Endothelial cell (in vitro differentiated cells): ENCODE results near the gene MROH7. TPM values are rescaled to one million over a fixed set of nuclear protein-coding genes. Genes with fewer than 3 reads are reported as not detected.

Experiments
- DNase-seq: peaks from one replicate; pipeline ENCODE4 v3.0.0; 2021; ENCODE audit warnings: low spot score
- H3K27ac Mint-ChIP-seq: one replicate; pipeline ENCODE4 v1.8.0; 2021; ENCODE audit warnings: mixed read lengths, inconsistent platforms; ENCODE audit not compliant: unreplicated experiment
- H3K27me3 Mint-ChIP-seq: one replicate; pipeline ENCODE4 v1.8.0; 2021; ENCODE audit warnings: mild to moderate bottlenecking, moderate library complexity, mixed read lengths, inconsistent platforms; ENCODE audit not compliant: unreplicated experiment
- H3K36me3 Mint-ChIP-seq: one replicate; pipeline ENCODE4 v1.8.0; 2021; ENCODE audit warnings: mild to moderate bottlenecking, low read depth, mixed read lengths, inconsistent platforms; ENCODE audit not compliant: unreplicated experiment
- H3K4me1 Mint-ChIP-seq: one replicate; pipeline ENCODE4 v1.8.0; 2021; ENCODE audit warnings: mild to moderate bottlenecking, mixed read lengths, inconsistent platforms; ENCODE audit not compliant: unreplicated experiment
- H3K4me3 Mint-ChIP-seq: one replicate; pipeline ENCODE4 v1.8.0; 2021; ENCODE audit warnings: mild to moderate bottlenecking, mixed read lengths, inconsistent platforms; ENCODE audit not compliant: unreplicated experiment
- H3K9me3 Mint-ChIP-seq: one replicate; pipeline ENCODE4 v1.8.0; 2021; ENCODE audit warnings: mixed read lengths, inconsistent platforms; ENCODE audit not compliant: unreplicated experiment
- total RNA-seq: library from RNA; stranded (reverse); fragmentation: NEBNext Ultra II Directional; extraction: Animal tissue kit (Norgen Biotek cat#: 25700); gene quantifications from one replicate; pipeline ENCODE4 v1.2.1, GENCODE V29; 2021; ENCODE audit not compliant: unreplicated experiment
- TF ChIP-seq, protein P1 (sequence below): fragments of 200-600 bp; sonication (generic); IDR thresholded peaks from one replicate; pipeline ENCODE4 v1.5.0; 2021; ENCODE audit warnings: antibody characterized with exemption; ENCODE audit not compliant: unreplicated experiment

The MROH7 gene
- total RNA-seq, 1 donor from 2014 or later: 3.3 TPM

DNA sequence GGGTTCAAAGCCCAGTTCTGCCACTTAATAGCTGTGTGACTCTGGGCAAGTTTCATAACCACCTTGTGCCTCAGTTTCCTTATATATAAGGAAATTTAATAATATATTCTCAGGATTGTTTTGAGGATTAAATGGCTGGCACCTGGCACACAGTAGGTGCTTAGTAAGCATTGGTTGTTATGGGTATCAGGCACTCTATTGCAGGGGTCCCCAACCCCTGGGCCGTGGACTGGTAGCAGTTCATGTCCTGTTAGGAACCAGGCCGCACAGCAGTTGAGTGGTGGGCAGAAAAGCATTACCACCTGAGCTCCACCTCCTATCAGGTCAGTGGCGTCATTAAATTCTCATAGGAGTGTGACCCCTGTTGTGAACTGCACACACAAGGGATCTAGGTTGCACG is 104.3 kb downstream of the MROH7 start:
- H3K4me1 Mint-ChIP-seq: no peaks in the 10 kb centered on the region
- no peak overlapping the region for H3K4me3 Mint-ChIP-seq
- TF ChIP-seq, protein P1, sequence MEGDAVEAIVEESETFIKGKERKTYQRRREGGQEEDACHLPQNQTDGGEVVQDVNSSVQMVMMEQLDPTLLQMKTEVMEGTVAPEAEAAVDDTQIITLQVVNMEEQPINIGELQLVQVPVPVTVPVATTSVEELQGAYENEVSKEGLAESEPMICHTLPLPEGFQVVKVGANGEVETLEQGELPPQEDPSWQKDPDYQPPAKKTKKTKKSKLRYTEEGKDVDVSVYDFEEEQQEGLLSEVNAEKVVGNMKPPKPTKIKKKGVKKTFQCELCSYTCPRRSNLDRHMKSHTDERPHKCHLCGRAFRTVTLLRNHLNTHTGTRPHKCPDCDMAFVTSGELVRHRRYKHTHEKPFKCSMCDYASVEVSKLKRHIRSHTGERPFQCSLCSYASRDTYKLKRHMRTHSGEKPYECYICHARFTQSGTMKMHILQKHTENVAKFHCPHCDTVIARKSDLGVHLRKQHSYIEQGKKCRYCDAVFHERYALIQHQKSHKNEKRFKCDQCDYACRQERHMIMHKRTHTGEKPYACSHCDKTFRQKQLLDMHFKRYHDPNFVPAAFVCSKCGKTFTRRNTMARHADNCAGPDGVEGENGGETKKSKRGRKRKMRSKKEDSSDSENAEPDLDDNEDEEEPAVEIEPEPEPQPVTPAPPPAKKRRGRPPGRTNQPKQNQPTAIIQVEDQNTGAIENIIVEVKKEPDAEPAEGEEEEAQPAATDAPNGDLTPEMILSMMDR: no peak
- peaks cover 22% of the 10 kb centered on the region for H3K36me3 Mint-ChIP-seq
- no peak overlapping the region for H3K27ac Mint-ChIP-seq
- no peaks in the 10 kb centered on the region for H3K9me3 Mint-ChIP-seq
- peaks cover 8% of the 10 kb centered on the region for H3K27me3 Mint-ChIP-seq
- no peak for DNase-seq

DNA sequence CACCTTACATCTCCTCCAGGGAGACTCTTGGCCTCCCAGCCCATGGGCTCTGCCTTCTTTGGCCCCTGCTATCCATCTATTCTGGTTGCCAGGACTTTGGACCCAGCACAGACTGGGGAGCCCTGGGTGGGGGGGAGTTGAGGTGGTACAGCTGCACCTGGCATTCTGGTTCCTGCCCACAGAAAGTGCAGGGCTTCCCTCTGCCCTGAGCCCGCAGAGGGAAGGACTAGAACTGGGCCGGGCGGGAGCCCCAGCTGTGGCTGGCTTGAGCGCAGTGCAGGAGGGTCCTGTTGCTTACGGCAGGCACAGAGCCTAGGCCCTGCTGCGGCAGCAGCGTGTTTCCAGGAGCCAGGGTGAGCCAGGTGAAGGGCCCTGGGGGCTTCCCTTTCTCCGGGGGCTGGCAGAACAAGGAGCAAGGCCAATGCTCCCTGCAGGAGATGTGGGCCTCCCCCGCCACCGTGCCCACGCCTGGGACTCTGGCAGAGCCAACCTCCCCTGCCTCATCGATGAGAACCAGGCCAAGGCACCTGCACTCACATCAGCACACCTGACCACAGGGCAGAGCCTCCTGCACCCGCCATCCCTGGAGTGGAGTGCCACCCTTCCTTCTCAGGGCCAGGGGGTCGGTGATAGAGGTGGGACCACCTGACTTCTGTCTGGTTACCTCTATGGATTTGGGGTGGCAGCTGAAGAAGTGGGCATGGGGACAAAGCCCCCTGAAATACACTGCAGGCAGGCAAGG is 106.7 kb downstream of the MROH7 start:
- TF ChIP-seq, protein P1: no peak
- Mint-ChIP-seq H3K36me3 (peaks cover 10% of the 10 kb centered on the region), H3K9me3 (no peaks in the 10 kb centered on the region), H3K27ac (no peak overlapping the region), H3K4me3 (no peak overlapping the region), H3K4me1 (peaks cover 3% of the 10 kb centered on the region), H3K27me3 (peaks cover 8% of the 10 kb centered on the region)
- DNase-seq: no peak

DNA sequence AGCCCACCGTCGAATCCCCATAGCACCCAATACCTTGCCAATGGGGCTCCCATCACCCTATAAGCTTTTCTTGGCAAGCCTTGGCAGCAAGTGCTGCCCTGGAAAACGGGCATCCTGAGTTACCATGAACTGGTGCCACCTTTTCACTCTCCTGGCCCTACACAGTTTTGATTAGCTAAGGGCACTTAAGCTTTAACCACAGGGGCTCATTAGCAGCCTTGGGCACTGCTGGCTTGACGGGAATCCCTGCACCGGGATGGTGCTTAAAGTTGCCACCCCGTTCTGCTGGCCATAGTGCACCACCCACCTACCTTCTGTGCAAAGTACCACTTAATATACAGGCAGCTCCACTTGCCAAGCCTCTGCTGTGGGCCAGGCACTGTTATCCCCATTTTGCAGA is 109.0 kb downstream of the MROH7 start:
- Mint-ChIP-seq H3K4me3 (no peak overlapping the region), H3K9me3 (no peaks in the 10 kb centered on the region), H3K4me1 (peaks cover 3% of the 10 kb centered on the region), H3K27me3 (peaks cover 8% of the 10 kb centered on the region), H3K27ac (no peak overlapping the region), H3K36me3 (no peaks in the 10 kb centered on the region)
- DNase-seq: no peak
- TF ChIP-seq, protein P1: no peak

DNA sequence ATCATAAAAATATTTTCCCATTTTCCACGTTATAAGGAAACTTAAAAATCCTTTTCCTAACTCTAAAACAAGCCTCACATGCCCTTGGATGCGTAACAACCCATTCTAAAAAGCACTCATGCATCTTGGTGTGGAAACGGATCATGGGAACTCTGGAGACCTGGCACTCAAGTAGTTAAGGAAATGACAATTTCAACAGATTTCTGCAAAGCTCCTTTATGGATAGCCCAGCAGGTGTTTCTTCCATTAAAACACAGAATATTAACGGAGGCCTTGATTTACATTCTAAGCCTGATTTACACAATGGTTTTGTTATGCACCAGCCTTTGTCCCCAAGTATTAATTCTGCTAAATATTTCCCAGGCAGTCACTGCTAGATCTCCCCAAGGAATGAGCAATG is 109.8 kb downstream of the MROH7 start:
- H3K4me1 Mint-ChIP-seq: peaks cover 3% of the 10 kb centered on the region
- H3K27ac Mint-ChIP-seq: no peak overlapping the region
- H3K36me3 Mint-ChIP-seq: peaks cover 4% of the 10 kb centered on the region
- H3K27me3 Mint-ChIP-seq: peaks cover 8% of the 10 kb centered on the region
- no peak for DNase-seq
- TF ChIP-seq, protein P1: no peak
- H3K4me3 Mint-ChIP-seq: no peak overlapping the region
- H3K9me3 Mint-ChIP-seq: no peaks in the 10 kb centered on the region

DNA sequence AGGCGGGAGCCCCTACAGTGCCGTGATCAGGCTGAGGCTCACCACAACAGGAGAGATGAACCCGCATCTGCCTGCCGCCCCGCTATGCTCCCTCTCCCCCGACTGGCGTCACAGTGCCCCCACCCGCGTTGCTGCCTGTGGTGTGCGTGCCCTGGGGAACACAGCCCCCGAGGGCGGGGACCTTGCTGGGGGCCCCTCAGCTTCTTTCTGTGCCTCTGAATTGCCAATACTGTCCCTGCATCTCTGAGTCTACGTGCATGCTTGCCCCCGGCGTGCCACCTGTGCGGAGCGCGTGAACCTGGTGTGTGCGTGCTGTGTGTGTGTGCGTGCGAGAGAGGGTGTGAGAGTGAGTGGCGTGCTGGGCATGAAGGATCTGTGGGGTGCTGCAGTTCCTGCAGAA is 112.5 kb downstream of the MROH7 start:
- TF ChIP-seq, protein P1: no peak
- no peak overlapping the region for H3K27ac Mint-ChIP-seq
- no peak for DNase-seq
- H3K27me3 Mint-ChIP-seq: peaks cover 3% of the 10 kb centered on the region
- H3K9me3 Mint-ChIP-seq: no peaks in the 10 kb centered on the region
- peaks cover 3% of the 10 kb centered on the region for H3K4me1 Mint-ChIP-seq
- peaks cover 4% of the 10 kb centered on the region for H3K36me3 Mint-ChIP-seq
- H3K4me3 Mint-ChIP-seq: no peak overlapping the region
